Measurements from ENCODE around the gene CYP2E1.
"Not testable (repeated sequence)": the region's sequence is repeated elsewhere in the genome, so short reads cannot be mapped to it uniquely, and the experiment has no call there.

- TF ChIP-seq, protein P1, sequence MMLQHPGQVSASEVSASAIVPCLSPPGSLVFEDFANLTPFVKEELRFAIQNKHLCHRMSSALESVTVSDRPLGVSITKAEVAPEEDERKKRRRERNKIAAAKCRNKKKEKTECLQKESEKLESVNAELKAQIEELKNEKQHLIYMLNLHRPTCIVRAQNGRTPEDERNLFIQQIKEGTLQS (CRISPR knock-in tag; conservative IDR thresholded peaks at IDR 0.05): not testable (repeated sequence)
- TF ChIP-seq, protein P2, sequence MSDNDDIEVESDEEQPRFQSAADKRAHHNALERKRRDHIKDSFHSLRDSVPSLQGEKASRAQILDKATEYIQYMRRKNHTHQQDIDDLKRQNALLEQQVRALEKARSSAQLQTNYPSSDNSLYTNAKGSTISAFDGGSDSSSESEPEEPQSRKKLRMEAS (CRISPR knock-in tag; IDR thresholded peaks at IDR 0.05): not testable (repeated sequence)
- TF ChIP-seq CTCF (IDR thresholded peaks at IDR 0.05); ZNF121 (CRISPR knock-in tag; IDR thresholded peaks at IDR 0.05); MLX (CRISPR knock-in tag; IDR thresholded peaks at IDR 0.05); ZNF263 (CRISPR knock-in tag; IDR thresholded peaks at IDR 0.05; ENCODE audit: low read depth); ATF1 (CRISPR knock-in tag; IDR thresholded peaks at IDR 0.05); JUN (CRISPR knock-in tag; IDR thresholded peaks at IDR 0.05): not testable (repeated sequence)
- TF ChIP-seq, protein P3, sequence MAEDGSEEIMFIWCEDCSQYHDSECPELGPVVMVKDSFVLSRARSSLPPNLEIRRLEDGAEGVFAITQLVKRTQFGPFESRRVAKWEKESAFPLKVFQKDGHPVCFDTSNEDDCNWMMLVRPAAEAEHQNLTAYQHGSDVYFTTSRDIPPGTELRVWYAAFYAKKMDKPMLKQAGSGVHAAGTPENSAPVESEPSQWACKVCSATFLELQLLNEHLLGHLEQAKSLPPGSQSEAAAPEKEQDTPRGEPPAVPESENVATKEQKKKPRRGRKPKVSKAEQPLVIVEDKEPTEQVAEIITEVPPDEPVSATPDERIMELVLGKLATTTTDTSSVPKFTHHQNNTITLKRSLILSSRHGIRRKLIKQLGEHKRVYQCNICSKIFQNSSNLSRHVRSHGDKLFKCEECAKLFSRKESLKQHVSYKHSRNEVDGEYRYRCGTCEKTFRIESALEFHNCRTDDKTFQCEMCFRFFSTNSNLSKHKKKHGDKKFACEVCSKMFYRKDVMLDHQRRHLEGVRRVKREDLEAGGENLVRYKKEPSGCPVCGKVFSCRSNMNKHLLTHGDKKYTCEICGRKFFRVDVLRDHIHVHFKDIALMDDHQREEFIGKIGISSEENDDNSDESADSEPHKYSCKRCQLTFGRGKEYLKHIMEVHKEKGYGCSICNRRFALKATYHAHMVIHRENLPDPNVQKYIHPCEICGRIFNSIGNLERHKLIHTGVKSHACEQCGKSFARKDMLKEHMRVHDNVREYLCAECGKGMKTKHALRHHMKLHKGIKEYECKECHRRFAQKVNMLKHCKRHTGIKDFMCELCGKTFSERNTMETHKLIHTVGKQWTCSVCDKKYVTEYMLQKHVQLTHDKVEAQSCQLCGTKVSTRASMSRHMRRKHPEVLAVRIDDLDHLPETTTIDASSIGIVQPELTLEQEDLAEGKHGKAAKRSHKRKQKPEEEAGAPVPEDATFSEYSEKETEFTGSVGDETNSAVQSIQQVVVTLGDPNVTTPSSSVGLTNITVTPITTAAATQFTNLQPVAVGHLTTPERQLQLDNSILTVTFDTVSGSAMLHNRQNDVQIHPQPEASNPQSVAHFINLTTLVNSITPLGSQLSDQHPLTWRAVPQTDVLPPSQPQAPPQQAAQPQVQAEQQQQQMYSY (CRISPR knock-in tag; IDR thresholded peaks at IDR 0.05): not testable (repeated sequence)
Measured at GRCh38 chr10:133500897-133501296, 26.3 kb upstream of the CYP2E1 start.

Measured in WTC11 (cell line).